ENCODE measurements around the gene ELMO1. TPM values are rescaled to one million over a fixed set of nuclear protein-coding genes. Genes with fewer than 3 reads are reported as not detected.

The ELMO1 gene
- total RNA-seq, 6 donors from 2014 or later = 51.4 to 204 (median 73.7) TPM

GRCh38 chr7:36874041-36874440, 574.6 kb downstream of the ELMO1 start:
- Histone ChIP-seq H3K9me3 (no peaks in the 10 kb centered on the region), H3K27ac (no peak overlapping the region), H3K27me3 (no peaks in the 10 kb centered on the region), H3K4me1 (no peaks in the 10 kb centered on the region), H3K4me3 (no peak overlapping the region), H3K36me3 (peaks cover 0 to 44% (median 15%) of the 10 kb centered on the region in 4 donors)
- 100% methylated on average over 2 of the region's 2 CpGs for WGBS, 2 donors
- ATAC-seq (ENCODE audit: low FRiP score in 2 of 2) (no peak), DNase-seq (no peak)
- TF ChIP-seq EP300 (IDR thresholded peaks at IDR 0.05) (no peak), POLR2A (IDR thresholded peaks at IDR 0.05) (no peak)

GRCh38 chr7:36871863-36872262, 576.8 kb downstream of the ELMO1 start:
- TF ChIP-seq POLR2A (IDR thresholded peaks at IDR 0.05) (no peak), CTCF (IDR thresholded peaks at IDR 0.05) (no peak), EP300 (IDR thresholded peaks at IDR 0.05) (no peak), POLR2AphosphoS5 (IDR thresholded peaks at IDR 0.05) (no peak)

DNA sequence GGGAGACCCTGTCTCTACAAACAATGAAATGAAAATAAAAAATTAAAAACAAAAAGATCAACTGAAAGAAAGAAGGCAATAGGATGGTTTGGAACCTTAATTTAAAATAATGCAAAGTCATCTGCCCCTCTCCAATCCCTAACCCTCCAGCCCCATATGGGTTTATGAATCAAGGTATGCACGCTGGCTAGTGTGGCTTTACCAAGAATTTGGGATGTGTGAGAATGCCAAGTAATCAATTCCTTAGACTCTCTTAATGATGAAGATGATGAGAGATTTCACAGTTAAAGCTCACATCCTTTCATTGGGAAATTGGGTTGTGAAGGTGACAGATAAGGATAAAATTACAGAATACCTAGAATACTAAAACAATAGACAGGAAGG, 577.3 kb downstream of the ELMO1 start:
- WGBS, 2 donors = 92 to 100% methylated on average over 1 of the region's 1 CpG
- Histone ChIP-seq H3K9me3 (no peaks in the 10 kb centered on the region), H3K4me3 (no peak overlapping the region), H3K4me1 (no peaks in the 10 kb centered on the region), H3K27ac (no peak overlapping the region), H3K36me3 (peaks cover 0 to 35% (median 10%) of the 10 kb centered on the region in 4 donors), H3K27me3 (no peaks in the 10 kb centered on the region)
- TF ChIP-seq POLR2AphosphoS5 (IDR thresholded peaks at IDR 0.05) (no peak), POLR2A (IDR thresholded peaks at IDR 0.05) (no peak), EP300 (IDR thresholded peaks at IDR 0.05) (no peak), CTCF (IDR thresholded peaks at IDR 0.05) (no peak)
- DNase-seq (no peak), ATAC-seq (ENCODE audit: low FRiP score in 2 of 2) (no peak)

More at GRCh38 chr7:36871863-36872262, 576.8 kb downstream of the ELMO1 start:
- no peak for ATAC-seq (ENCODE audit: low FRiP score in 2 of 2)
- H3K27ac ChIP-seq = no peak overlapping the region
- no peaks in the 10 kb centered on the region for H3K27me3 ChIP-seq
- H3K9me3 ChIP-seq = no peaks in the 10 kb centered on the region
- no peaks in the 10 kb centered on the region for H3K4me1 ChIP-seq
- no peak overlapping the region for H3K4me3 ChIP-seq
- DNase-seq = no peak
- H3K36me3 ChIP-seq = peaks cover 0 to 35% (median 12%) of the 10 kb centered on the region in 4 donors

GRCh38 chr7:36870625-36871354, 577.9 kb downstream of the ELMO1 start:
- TF ChIP-seq EP300 (IDR thresholded peaks at IDR 0.05) (no peak), POLR2A (IDR thresholded peaks at IDR 0.05) (no peak), CTCF (IDR thresholded peaks at IDR 0.05) (no peak), POLR2AphosphoS5 (IDR thresholded peaks at IDR 0.05) (no peak)
- ATAC-seq (ENCODE audit: low FRiP score in 2 of 2) (no peak), DNase-seq (no peak)
- Histone ChIP-seq H3K36me3 (peaks cover 0 to 35% (median 9%) of the 10 kb centered on the region in 4 donors), H3K9me3 (no peaks in the 10 kb centered on the region), H3K27ac (no peak overlapping the region), H3K4me3 (no peak overlapping the region), H3K27me3 (no peaks in the 10 kb centered on the region), H3K4me1 (no peaks in the 10 kb centered on the region)
- WGBS, 2 donors = 93 to 97% methylated on average over 1 of the region's 1 CpG

DNA sequence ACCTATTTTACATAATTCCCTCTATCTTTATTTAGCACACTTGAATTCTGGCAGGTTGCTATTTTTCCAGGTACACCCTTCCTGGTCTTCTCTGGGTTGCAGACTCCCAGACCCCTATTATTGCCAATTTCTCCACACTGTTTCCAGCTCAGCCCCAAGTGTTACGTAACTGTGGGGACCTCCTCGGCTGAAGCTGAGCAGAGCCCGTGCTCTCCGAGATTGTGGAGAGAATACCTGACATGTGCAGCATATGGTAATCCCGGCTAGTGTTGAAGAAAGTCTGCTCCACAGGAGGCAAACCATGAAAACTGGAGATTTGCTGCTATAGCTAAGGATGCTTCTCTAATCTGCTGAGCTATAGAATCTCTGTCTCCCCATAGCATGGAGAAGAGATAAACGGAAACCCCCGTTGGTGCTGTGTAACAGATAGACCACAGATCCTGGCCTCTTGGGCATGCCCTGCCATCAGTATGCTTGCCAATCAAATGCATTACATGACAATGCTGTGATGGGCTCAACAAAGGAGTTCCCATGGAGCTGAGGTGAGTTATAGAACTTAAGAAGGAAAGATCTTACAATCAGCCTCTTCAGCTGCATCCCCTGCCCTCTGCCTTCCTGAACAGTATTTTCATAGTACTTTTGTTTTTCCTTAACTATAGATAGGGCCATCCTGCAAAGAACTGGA, 579.8 kb downstream of the ELMO1 start:
- WGBS, 2 donors = 95 to 98% methylated on average over 7 of the region's 7 CpGs
- no peak for ATAC-seq (ENCODE audit: low FRiP score in 2 of 2)
- no peak overlapping the region for H3K4me3 ChIP-seq

More for the DNA sequence above, 579.8 kb downstream of the ELMO1 start:
- TF ChIP-seq CTCF (IDR thresholded peaks at IDR 0.05) = no peak
- TF ChIP-seq POLR2A (IDR thresholded peaks at IDR 0.05) = no peak
- Histone ChIP-seq H3K27me3 (no peaks in the 10 kb centered on the region), H3K4me1 (no peaks in the 10 kb centered on the region), H3K9me3 (no peaks in the 10 kb centered on the region), H3K36me3 (peaks cover 0 to 42% (median 7%) of the 10 kb centered on the region in 4 donors), H3K27ac (no peak overlapping the region)
- no peak for DNase-seq
